BJ (cell line): ENCODE data around the gene PTRHD1. TPM values are rescaled to one million over a fixed set of nuclear protein-coding genes. Genes with fewer than 3 reads are reported as not detected.

Source experiments
- CTCF ChIA-PET: fragments of 350-600 bp; formaldehyde crosslinking; extraction: SDS; loops from one replicate; lab custom pipeline; 2021; ENCODE audit warnings: antibody characterized with exemption, inconsistent platforms; lab: Yijun Ruan, JAX
- POLR2A ChIA-PET: fragments of 300-600 bp; sonication (Branson Sonifier 250); formaldehyde crosslinking; extraction: SDS; loops from one replicate; lab custom pipeline; 2021; ENCODE audit warnings: antibody characterized with exemption; lab: Charles Lee
- DNase-seq: peaks from one replicate; pipeline ENCODE4 v3.0.0-alpha.2; 2011; ENCODE audit warnings: low read depth
- H3K27me3 ChIP-seq: 2 replicates; pipeline ENCODE4 v1.6.0; 2011; ENCODE audit warnings: low read length; ENCODE audit not compliant: control insufficient read depth, insufficient read depth
- H3K36me3 ChIP-seq: 2 replicates; pipeline ENCODE4 v1.5.1; 2011; ENCODE audit warnings: low read length; ENCODE audit not compliant: control insufficient read depth, insufficient read depth
- H3K4me3 ChIP-seq: 2 replicates; pipeline ENCODE4 v1.5.1; 2011; ENCODE audit warnings: low read depth, mild to moderate bottlenecking, control low read depth, low read length
- polyA minus RNA-seq: library from RNA; depleted of rRNA, polyadenylated mRNA; stranded (reverse); fragments of >200 nt; gene quantifications from 2 replicates; pipeline ENCODE4 v1.2.3, GENCODE V29; 2011; rRNA and poly(A)+ RNA removed
- polyA plus RNA-seq: library from polyadenylated mRNA; depleted of rRNA; stranded (reverse); fragments of >200 nt; gene quantifications from 2 replicates; pipeline ENCODE4 v1.2.3, GENCODE V29; 2011; rRNA removed
- TF ChIP-seq, protein P1 (sequence below): IDR thresholded peaks from 2 replicates; pipeline ENCODE4 v1.5.1; 2011; ENCODE audit warnings: low read depth, mild to moderate bottlenecking, control low read depth, inconsistent platforms, low read length, moderate library complexity; ENCODE audit not compliant: insufficient read depth

The PTRHD1 gene, protein sequence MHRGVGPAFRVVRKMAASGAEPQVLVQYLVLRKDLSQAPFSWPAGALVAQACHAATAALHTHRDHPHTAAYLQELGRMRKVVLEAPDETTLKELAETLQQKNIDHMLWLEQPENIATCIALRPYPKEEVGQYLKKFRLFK
- polyA plus RNA-seq = 44.5 and 59.2 TPM in 2 replicates
- polyA minus RNA-seq = 4.7 and 8.1 TPM in 2 replicates

DNA sequence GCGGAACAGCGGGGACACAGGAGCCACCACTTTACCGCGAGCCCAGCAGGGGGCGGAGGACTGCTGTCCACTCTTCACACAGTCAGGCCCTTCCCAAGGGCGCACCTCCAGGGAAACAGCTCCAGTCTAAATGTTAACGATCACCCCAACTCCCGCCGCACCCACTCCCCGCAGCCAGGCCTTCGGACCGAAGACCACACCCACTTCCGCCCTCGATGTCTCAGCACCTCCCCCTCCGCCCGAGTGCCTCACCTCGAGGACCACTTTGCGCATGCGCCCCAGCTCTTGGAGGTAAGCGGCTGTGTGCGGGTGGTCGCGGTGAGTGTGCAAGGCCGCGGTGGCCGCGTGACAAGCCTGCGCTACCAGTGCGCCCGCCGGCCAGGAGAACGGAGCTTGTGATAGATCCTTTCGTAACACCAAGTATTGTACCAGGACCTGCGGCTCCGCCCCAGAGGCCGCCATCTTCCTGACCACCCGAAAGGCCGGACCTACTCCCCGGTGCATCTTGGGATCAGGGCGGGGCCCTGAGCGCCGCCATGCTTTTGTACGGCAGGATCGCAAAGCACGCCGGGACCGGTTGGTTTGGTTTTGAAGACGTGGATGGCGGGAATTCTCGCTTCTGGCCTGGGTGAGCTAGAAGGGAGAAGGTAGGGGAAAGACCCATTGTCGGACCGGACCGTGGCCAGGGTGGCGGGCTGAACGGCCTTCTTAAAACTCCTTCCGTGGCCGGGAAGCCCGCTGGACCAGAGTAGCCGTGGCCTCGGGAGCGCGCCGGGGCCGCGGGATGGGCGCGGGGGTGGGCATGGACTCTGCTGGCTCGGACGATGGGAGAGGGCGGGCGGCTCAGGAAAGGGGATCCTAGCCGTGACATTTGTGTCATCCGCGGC, at the start of gene PTRHD1, which contains the start of gene CENPO:
Gene PTRHD1 (minus strand): TSS at position 518 of the 887 bp plus-strand sequence. CDS start 14 bp downstream, at position 504.
Gene CENPO (plus strand): TSS at position 552 of the 887 bp plus-strand sequence. CDS start 495 bp downstream, outside the sequence.
- peak; percentile 78 for DNase-seq
- CTCF ChIA-PET = interaction anchor here (0.7 to 3.6 kb wide), 13 partner anchors 9 to 383 kb away, joined by 3 to 21 read pairs (median 3); partner anchors contain the start of gene NCOA1
- Histone ChIP-seq H3K36me3 (no peaks in the 10 kb centered on the region; the same call in 1 of the 2 replicates), H3K4me3 (peak within 1 kb of the TSS; percentile 80), H3K27me3 (no peaks in the 10 kb centered on the region)
- POLR2A ChIA-PET = interaction anchor here (0.6 kb wide), 1 partner anchor 374 kb away, joined by 4 read pairs; no protein-coding TSS in a partner anchor
- TF ChIP-seq, protein P1, sequence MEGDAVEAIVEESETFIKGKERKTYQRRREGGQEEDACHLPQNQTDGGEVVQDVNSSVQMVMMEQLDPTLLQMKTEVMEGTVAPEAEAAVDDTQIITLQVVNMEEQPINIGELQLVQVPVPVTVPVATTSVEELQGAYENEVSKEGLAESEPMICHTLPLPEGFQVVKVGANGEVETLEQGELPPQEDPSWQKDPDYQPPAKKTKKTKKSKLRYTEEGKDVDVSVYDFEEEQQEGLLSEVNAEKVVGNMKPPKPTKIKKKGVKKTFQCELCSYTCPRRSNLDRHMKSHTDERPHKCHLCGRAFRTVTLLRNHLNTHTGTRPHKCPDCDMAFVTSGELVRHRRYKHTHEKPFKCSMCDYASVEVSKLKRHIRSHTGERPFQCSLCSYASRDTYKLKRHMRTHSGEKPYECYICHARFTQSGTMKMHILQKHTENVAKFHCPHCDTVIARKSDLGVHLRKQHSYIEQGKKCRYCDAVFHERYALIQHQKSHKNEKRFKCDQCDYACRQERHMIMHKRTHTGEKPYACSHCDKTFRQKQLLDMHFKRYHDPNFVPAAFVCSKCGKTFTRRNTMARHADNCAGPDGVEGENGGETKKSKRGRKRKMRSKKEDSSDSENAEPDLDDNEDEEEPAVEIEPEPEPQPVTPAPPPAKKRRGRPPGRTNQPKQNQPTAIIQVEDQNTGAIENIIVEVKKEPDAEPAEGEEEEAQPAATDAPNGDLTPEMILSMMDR = peak; percentile 67

- Histone ChIP-seq H3K27me3 (no peaks in the 10 kb centered on the region), H3K4me3 (no peak overlapping the region), H3K36me3 (peaks cover 13% of the 10 kb centered on the region)
- ChIA-PET POLR2A (interaction anchor here (0.5 kb wide), 1 partner anchor 427 kb away, joined by 3 read pairs; no protein-coding TSS in a partner anchor), CTCF (interaction anchor here (1.8 kb wide), 1 partner anchor 13 kb away, joined by 4 read pairs; no protein-coding TSS in a partner anchor)
- TF ChIP-seq, protein P1 = no peak
- no peak for DNase-seq
Measured at GRCh38 chr2:24842081-24843050, 49.2 kb upstream of the PTRHD1 start.

DNA sequence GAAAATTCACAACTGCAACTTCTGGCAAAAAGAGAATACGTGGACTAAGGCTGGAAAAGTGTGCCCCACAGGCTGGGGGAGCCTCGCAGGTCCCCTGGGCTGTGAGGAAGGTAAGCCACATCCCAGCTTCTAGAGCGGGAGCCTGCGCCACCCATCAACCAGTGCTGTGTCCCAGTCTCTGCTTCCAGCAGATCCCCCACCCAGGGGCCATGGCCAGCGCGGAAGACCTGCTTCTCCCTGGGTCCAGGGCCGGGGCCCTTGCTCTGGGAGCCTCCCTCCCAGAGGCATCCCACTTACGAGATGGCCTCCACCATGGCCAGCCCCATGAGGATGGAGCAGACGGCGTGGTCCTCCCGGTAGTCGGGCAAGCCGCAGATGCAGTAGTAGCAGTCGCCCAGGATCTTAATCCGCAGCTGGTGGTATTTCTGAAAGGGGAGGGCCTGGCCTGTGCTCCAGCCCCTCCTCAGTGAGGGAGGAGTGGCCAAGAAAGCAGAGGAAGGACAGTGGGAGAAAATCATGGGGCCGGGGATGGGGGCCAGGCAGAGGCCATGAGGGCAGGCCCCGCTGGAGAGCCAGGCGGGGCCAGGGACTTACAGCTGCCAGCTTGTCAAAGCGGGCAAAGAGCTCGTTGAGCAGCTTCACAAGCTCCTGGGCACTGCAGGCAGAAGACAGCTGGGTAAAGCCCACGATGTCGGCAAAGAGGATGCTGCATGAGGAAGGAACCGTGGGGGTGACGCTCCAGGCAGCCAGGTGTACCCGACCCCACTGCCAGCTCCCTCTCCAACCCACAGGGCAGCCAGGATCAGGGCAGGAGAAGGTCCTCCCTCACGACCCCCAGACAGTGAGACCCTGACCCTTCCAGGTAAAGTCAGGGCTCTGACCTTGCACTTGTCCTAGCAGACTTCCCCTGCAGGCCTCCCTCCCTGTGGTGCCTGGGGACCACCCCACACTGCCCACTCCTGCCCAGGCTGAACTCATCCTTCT, 48.1 kb upstream of the PTRHD1 start:
- TF ChIP-seq, protein P1 = no peak
- Histone ChIP-seq H3K27me3 (no peaks in the 10 kb centered on the region), H3K36me3 (peaks cover 17% of the 10 kb centered on the region), H3K4me3 (no peak overlapping the region)
- CTCF ChIA-PET = interaction anchor here (1.8 kb wide), 1 partner anchor 14 kb away, joined by 4 read pairs; no protein-coding TSS in a partner anchor
- POLR2A ChIA-PET = no interaction called here
- DNase-seq = no peak

GRCh38 chr2:24840164-24840869, 47.1 kb upstream of the PTRHD1 start:
- TF ChIP-seq, protein P1 = no peak
- Histone ChIP-seq H3K27me3 (no peaks in the 10 kb centered on the region), H3K36me3 (peaks cover 19% of the 10 kb centered on the region), H3K4me3 (no peak overlapping the region)
- ChIA-PET POLR2A (no interaction called here), CTCF (interaction anchor here (1.8 kb wide), 1 partner anchor 15 kb away, joined by 4 read pairs; no protein-coding TSS in a partner anchor)
- no peak for DNase-seq
